HepG2 (cell line): ENCODE results near the gene GTF2H4. TPM values are rescaled to one million over a fixed set of nuclear protein-coding genes. Genes with fewer than 3 reads are reported as not detected.

Source experiments
- BCL6 ChIP-seq: IDR thresholded peaks from 2 replicates; pipeline ENCODE4 v1.6.1; 2016; ENCODE audit warnings: missing genetic modification reagents, missing compliant biosample characterization
- MBD4 ChIP-seq: IDR thresholded peaks from 2 replicates; pipeline ENCODE4 v1.6.1; 2012; ENCODE audit warnings: low read length, inconsistent platforms, borderline replicate concordance
- TEAD2 ChIP-seq: sonication (generic); formaldehyde crosslinking; IDR thresholded peaks from 2 replicates; pipeline ENCODE4 v1.9.0; 2021; ENCODE audit warnings: missing genetic modification reagents
- ZNF235 ChIP-seq: sonication (generic); formaldehyde crosslinking; IDR thresholded peaks from 2 replicates; pipeline ENCODE4 v1.8.1; 2023; ENCODE audit warnings: mild to moderate bottlenecking, missing genetic modification reagents, borderline replicate concordance
- ZNF83 ChIP-seq: sonication (generic); formaldehyde crosslinking; IDR thresholded peaks from 2 replicates; pipeline ENCODE4 v1.4.0; 2020; ENCODE audit warnings: missing genetic modification reagents, mild to moderate bottlenecking, borderline replicate concordance
- polyA plus RNA-seq, 8 experiments: library from polyadenylated mRNA; depleted of rRNA in 3 of 8; stranded (reverse) in 7 of 8; unstranded in 1 of 8; fragments of >200 nt; fragmentation: Illumina TruSeq in 4 of 8; extraction: Trizol in 4 of 8; gene quantifications; 2 replicates each; pipeline versions ENCODE4 v1.2.1 to v1.2.3, GENCODE V29; 2011 to 2016; ENCODE audit warnings: low read depth in 4 of 8, missing spikeins in 1 of 8, mixed read lengths in 1 of 8; ENCODE audit not compliant: insufficient read depth in 1 of 8
- total RNA-seq, 5 experiments: library from RNA; depleted of rRNA; stranded (reverse); fragments of >200 nt; fragmentation: Illumina TruSeq; extraction: Trizol; gene quantifications; 2 replicates each; pipeline ENCODE4 v1.2.3, GENCODE V29; 2016; ENCODE audit warnings: low read depth in 1 of 5
- TF ChIP-seq, protein P1 (sequence below): sonication (generic); formaldehyde crosslinking; IDR thresholded peaks from 2 replicates; pipeline ENCODE4 v1.4.0; 2020; ENCODE audit warnings: low read depth, mild to moderate bottlenecking, missing genetic modification reagents
- TF ChIP-seq, protein P2 (sequence below), 2 experiments: sonication (generic) in 1 of 2; formaldehyde crosslinking in 1 of 2; IDR thresholded peaks; 2 replicates each; pipeline versions ENCODE4 v1.4.0 to v1.6.1; 2016 to 2020; ENCODE audit warnings: borderline replicate concordance in 1 of 2, low read depth in 1 of 2, mild to moderate bottlenecking in 1 of 2, missing genetic modification reagents in 1 of 2
- TF ChIP-seq, protein P3 (sequence below): sonication (generic); formaldehyde crosslinking; IDR thresholded peaks from 2 replicates; pipeline ENCODE4 v1.5.0; 2020; ENCODE audit warnings: missing genetic modification reagents, mild to moderate bottlenecking, borderline replicate concordance
- TF ChIP-seq, protein P4 (sequence below): sonication (generic); formaldehyde crosslinking; IDR thresholded peaks from 2 replicates; pipeline ENCODE4 v1.5.0; 2020; ENCODE audit warnings: missing genetic modification reagents
- TF ChIP-seq, protein P5 (sequence below): IDR thresholded peaks from 2 replicates; pipeline ENCODE4 v1.6.1; 2016

The GTF2H4 gene
- total and polyA plus RNA-seq, 2 of the 13 experiments (the other 11 are each of a cell fraction or from before 2014, with no cell fraction given): 15.9 to 49.3 TPM

DNA sequence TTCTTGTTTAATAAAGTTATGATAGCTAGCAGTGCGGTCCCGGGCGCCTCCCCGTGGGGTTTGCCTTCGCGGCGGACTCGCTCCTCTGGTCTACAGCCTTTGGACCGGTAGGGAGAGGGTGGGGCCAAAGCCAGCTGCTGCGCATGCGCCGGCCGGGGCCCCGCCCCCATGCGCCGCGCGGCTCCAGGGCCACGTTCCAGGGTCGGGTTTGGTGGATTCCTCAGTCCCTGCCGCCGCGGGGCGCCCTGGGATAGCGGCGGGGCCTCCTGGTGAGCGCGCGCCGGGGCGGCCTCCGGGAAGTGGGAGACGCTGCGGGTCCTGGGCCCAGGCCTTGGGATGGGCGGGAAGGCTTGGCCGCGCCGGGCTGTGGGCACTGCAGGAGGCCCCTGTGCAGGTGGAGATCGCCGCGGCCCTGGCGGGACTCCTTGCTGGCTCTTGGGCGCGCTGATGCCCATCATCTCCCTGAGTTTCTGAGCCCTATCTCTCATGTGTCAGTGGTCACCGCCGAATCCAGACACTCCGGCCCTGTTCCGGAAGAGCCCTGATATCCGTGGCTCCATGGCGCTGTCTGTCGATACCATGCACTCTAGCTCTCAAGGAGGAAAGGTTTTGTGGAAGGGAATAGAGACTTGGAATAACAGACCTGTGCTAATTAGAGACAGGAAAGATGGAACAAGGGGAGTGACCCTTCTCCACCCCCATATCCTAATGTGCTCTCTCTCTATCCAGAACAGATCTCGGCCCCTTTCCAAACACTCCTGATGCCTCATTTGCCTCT is 6.3 kb downstream of the GTF2H4 start, which contains the start of gene VARS2 (continued):
- TF ChIP-seq, protein P1, sequence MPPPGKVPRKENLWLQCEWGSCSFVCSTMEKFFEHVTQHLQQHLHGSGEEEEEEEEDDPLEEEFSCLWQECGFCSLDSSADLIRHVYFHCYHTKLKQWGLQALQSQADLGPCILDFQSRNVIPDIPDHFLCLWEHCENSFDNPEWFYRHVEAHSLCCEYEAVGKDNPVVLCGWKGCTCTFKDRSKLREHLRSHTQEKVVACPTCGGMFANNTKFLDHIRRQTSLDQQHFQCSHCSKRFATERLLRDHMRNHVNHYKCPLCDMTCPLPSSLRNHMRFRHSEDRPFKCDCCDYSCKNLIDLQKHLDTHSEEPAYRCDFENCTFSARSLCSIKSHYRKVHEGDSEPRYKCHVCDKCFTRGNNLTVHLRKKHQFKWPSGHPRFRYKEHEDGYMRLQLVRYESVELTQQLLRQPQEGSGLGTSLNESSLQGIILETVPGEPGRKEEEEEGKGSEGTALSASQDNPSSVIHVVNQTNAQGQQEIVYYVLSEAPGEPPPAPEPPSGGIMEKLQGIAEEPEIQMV (CRISPR knock-in tag): peak; percentile 39
- TF ChIP-seq, protein P2, sequence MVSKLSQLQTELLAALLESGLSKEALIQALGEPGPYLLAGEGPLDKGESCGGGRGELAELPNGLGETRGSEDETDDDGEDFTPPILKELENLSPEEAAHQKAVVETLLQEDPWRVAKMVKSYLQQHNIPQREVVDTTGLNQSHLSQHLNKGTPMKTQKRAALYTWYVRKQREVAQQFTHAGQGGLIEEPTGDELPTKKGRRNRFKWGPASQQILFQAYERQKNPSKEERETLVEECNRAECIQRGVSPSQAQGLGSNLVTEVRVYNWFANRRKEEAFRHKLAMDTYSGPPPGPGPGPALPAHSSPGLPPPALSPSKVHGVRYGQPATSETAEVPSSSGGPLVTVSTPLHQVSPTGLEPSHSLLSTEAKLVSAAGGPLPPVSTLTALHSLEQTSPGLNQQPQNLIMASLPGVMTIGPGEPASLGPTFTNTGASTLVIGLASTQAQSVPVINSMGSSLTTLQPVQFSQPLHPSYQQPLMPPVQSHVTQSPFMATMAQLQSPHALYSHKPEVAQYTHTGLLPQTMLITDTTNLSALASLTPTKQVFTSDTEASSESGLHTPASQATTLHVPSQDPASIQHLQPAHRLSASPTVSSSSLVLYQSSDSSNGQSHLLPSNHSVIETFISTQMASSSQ (IDR thresholded peaks at IDR 0.05; ENCODE audit: low read depth): no peak
- TF ChIP-seq, protein P2 (CRISPR knock-in tag; IDR thresholded peaks at IDR 0.05; ENCODE audit: borderline replicate concordance): peak; percentile 83; the same call in 1 of the 2 replicates
- TF ChIP-seq ZNF235 (CRISPR knock-in tag): peak; percentile 99
- TF ChIP-seq MBD4: no peak
- TF ChIP-seq, protein P3, sequence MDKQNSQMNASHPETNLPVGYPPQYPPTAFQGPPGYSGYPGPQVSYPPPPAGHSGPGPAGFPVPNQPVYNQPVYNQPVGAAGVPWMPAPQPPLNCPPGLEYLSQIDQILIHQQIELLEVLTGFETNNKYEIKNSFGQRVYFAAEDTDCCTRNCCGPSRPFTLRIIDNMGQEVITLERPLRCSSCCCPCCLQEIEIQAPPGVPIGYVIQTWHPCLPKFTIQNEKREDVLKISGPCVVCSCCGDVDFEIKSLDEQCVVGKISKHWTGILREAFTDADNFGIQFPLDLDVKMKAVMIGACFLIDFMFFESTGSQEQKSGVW (CRISPR knock-in tag): peak; percentile 85; the same call in 1 of the 2 replicates
- TF ChIP-seq BCL6 (CRISPR knock-in tag): peak; percentile 57
- TF ChIP-seq TEAD2: no peak; the same call in 1 of the 2 replicates
- TF ChIP-seq, protein P4, sequence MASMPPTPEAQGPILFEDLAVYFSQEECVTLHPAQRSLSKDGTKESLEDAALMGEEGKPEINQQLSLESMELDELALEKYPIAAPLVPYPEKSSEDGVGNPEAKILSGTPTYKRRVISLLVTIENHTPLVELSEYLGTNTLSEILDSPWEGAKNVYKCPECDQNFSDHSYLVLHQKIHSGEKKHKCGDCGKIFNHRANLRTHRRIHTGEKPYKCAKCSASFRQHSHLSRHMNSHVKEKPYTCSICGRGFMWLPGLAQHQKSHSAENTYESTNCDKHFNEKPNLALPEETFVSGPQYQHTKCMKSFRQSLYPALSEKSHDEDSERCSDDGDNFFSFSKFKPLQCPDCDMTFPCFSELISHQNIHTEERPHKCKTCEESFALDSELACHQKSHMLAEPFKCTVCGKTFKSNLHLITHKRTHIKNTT: 0 out of 2 replicates have a peak, but pooled peaks have one; percentile 66
- TF ChIP-seq ZNF83 (CRISPR knock-in tag): no peak
- TF ChIP-seq, protein P5, sequence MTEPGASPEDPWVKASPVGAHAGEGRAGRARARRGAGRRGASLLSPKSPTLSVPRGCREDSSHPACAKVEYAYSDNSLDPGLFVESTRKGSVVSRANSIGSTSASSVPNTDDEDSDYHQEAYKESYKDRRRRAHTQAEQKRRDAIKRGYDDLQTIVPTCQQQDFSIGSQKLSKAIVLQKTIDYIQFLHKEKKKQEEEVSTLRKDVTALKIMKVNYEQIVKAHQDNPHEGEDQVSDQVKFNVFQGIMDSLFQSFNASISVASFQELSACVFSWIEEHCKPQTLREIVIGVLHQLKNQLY (CRISPR knock-in tag): peak; percentile 85
